ENCODE measurements around the gene LPAR6.

Gene LPAR6

DNA sequence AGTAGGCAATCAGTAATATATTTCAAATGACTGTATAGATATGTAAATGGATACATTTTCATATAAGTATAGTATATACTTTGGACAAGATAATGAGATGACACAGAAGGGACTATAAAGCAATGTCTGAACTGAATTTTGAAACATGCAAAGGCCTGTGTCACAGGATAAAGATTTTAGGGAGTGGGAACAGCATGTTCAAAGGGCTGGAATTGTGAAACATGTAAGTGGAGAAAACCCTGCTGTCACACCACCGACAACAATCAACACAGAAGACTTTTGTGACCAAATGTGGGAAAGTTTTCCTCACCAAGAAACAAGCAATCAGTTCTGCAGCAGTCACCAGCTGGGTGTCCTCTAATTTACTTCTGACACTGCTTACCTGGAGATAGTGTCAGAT lies 42.9 kb downstream of the LPAR6 start:
- DNase-seq (ENCODE audit: low read depth in 2 of 2), result no peak
